TTC549 (cell line): ENCODE data around the gene WAC.

Experiments used
- FAIRE-seq: peaks from 2 replicates; lab custom pipeline; 2012; peaks lifted over from hg19 to GRCh38; lab: Jason Lieb, UNC

WAC gene

GRCh38 chr10:28669227-28670173, 136.6 kb downstream of the WAC start:
- no peak for FAIRE-seq
